ENCODE data around the gene KIFC3.

- TF ChIP-seq CTCF (IDR thresholded peaks at IDR 0.05) (no peak), POLR2A (IDR thresholded peaks at IDR 0.05; ENCODE audit: low read depth) (no peak)
Measured at GRCh38 chr16:57747091-57747490, 55.2 kb downstream of the KIFC3 start.
